Activated CD8-positive, alpha-beta memory T cell treated with anti-CD3 and anti-CD28 coated beads, Interleukin-2, amount 50 U/mL, for 1 hour (primary cell): ENCODE measurements around the gene GGTLC2.
"Not testable (repeated sequence)": the region's sequence is repeated elsewhere in the genome, so short reads cannot be mapped to it uniquely, and the experiment has no call there.

Experiments used
- DNase-seq: peaks from one replicate; pipeline ENCODE4 v3.0.0-alpha.2; 2020; ENCODE audit errors: extremely low read depth

Gene GGTLC2

DNA sequence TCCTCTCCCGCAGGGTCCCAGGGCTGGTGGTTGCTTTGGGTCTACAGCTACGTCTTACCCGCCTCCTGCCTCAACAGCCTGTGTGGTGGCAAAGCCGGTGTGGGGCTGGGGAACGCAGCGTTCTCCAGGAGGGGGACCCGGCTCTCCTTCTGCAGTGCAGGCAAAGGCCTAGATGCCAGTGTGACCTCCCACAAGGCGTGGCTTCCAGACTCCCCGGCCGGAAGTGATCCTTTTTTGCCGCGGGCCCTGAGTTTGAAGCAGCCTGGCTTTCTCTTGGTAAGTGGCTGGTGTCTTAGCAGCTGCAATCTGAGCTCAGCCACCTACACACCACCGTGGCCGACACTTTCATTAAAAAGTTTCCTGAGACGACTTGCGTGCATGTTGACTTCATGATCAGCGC, 6.1 kb upstream of the GGTLC2 start:
- DNase-seq = not testable (repeated sequence)

GRCh38 chr22:22642255-22642654, 2.2 kb upstream of the GGTLC2 start:
- DNase-seq = not testable (repeated sequence)

GRCh38 chr22:22645969-22646368, 1.6 kb downstream of the GGTLC2 start:
- not testable (repeated sequence) for DNase-seq

GRCh38 chr22:22647952-22648351, 3.5 kb downstream of the GGTLC2 start:
- DNase-seq = not testable (repeated sequence)

DNA sequence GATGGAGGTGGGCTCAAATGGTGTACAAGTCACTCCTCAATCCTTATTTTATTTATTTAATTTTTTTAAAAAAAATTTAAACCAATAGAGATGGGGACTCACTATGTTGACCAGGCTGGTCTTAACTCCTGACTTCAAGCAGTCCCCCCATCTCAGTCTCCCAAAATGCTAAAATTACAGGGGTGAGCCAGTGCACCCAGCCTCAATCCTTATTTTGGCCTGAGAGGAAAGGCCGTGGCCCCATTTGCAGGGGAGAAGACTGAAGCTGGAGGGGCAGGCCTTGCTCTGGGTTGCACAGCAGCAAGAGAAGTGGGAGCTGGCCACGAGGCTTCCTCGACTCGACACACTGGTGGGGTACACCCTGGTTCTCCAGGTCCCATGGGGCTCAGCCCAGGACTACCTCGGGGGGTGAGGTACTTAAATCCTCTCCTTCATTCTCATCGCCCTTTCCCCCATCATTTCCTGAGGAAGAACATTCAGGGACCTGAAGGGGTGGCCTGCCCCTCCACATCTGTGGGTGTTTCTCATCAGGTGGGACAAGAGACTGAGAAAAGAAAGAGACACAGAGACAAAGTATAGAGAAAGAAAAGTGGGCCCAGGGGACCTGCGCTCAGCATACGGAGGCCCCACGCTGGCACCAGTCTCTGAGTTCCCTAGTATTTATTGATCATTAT, 4.6 kb downstream of the GGTLC2 start:
- not testable (repeated sequence) for DNase-seq

DNA sequence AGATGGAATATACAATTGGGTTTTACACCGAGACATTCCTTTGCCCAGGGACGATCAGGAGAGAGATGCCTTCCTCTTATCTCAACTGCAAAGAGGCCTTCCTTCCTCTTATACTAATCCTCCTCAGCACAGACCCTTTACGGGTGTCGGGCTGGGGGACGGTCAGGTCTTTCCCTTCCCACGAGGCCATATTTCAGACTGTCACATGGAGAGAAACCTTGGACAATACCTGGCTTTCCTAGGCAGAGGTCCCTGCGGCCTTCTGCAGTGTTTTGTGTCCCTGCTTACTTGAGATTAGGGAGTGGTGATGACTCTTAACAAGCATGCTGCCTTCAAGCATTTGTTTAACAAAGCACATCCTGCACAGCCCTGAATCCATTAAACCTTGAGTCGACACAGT, 5.3 kb downstream of the GGTLC2 start:
- DNase-seq = not testable (repeated sequence)

GRCh38 chr22:22650398-22650797, 6.0 kb downstream of the GGTLC2 start:
- not testable (repeated sequence) for DNase-seq

DNA sequence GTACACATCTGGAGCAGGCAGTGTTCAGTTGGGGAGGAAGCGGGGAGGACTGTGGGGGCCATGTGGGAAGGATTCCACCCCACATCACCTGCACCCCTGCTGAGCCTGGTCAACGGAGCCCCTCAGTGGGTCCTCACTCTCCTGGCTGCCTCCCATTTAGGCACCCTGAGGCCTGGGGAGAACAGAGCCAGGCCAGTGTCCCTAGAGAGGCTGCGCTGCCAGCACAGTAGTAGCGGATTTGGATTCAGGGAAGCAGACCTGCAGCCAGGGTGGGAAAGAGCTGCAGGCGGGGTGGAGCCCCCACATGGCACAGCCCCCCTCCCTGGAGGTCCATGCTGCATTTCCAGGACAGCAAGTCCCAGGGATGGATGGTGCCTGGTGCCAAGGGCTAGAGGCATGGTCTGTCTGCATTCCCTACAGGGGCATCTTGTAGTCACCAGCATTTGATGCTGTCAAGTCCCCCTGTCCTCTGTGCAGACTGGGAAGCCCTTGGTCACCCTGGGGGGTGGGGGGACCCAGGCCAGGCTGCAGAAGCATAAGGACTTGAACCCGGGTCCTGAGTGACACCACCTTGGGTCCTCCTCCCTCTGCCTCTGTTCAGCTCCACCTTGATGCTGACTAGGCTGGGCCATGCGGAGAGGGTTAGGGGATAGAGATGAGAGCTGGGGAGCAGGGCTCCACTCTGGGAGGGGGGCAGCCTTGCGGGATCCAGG, 6.5 kb downstream of the GGTLC2 start:
- not testable (repeated sequence) for DNase-seq

DNA sequence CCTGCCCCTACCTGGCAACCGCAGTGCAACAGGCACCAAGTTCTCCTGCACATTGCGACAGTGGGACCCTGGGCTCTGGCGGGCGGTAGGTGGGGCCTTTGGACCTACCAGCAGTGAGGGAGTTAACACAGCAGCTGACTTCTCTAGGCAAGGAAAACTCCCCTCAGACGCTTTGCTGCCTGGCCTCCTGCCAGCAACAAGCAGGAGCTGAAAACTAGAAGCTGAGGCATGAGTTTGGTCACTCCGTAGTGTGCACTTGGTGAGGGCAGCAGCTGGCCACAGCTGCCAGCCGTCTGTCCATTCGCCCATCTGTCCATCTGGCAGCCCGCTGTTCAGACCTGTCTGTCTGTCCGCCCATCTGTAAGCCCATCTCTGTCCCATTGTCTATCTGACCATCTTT, 7.2 kb downstream of the GGTLC2 start:
- DNase-seq = not testable (repeated sequence)

DNA sequence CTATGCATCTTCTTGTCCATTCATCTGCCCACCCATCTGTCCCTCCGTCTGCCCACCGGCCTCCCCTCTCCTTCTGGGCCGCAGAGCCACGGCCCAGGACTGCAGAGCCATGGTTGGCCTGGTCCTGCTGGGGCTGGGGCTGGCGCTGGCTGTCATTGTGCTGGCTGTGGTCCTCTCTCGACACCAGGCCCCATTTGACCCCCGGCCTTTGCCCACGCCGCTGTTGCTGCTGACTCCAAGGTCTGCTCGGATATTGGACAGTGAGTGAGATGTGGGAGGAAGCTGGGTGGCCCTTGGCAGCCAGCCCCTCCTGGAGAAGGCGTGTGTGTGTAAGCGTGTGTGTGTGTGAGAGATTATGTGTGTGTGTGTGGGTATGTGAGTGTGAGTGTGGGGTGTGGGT, 7.7 kb downstream of the GGTLC2 start:
- not testable (repeated sequence) for DNase-seq

- DNase-seq = not testable (repeated sequence)
Measured at GRCh38 chr22:22652573-22652972, 8.2 kb downstream of the GGTLC2 start.

GRCh38 chr22:22653677-22654381, 9.4 kb downstream of the GGTLC2 start:
- DNase-seq = not testable (repeated sequence)

DNA sequence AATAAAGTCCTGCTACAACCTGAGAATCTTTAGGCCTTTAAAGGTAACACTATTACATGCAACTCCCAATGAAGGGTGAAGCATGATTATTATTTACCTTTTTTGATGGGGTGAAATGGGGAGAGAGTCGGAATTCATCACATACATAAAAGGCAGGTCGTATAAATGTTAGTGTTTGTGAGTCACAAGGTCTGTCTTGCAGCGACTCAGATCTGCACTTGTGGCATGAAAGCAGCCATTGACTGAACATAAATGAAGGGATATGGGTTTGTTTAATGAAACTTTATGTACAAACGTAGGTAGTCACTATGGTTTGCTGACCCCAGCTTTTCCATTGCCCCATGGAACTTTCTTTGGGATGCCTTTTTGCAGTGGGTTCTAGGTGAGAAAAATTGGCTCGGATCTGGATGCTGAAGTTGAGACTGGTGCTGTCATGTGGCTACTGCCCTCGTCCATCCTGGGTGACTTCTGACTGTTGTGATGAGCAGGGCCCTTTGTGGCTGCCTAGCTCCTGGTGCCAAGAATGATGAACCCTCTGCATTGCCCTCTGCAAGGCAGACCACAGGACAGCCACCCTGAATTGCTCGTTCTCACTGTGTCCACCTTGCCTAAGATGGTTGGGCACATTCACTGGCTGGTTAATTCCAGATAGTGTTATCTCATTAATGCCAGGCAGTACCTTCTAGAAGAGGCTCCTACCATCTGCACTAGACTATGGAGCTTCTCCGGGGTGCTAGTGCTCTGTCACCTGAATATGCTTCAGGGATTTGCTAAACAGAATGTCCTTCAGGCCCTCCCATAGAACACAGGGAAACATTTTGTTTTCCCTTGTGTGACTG, 11.3 kb downstream of the GGTLC2 start:
- no peak for DNase-seq

DNA sequence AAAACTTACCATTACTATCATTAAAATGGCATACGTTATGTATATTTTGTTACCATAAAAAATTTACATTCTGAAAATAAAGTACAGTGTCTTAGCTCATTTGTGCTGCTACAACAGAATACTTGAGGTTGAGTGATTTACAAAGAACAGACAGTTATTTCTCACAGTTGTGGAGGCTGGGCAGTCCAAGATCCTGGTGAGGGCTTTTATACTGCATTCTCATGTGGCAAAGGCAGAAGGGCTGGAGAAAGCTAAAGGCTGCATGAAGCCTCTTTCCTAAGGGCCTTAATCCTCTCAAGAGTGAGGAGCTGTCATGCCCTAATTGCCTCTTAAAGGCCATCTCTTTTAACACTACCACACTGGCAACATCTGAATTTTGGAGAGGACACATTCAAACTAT, 13.3 kb downstream of the GGTLC2 start:
- DNase-seq = no peak

DNA sequence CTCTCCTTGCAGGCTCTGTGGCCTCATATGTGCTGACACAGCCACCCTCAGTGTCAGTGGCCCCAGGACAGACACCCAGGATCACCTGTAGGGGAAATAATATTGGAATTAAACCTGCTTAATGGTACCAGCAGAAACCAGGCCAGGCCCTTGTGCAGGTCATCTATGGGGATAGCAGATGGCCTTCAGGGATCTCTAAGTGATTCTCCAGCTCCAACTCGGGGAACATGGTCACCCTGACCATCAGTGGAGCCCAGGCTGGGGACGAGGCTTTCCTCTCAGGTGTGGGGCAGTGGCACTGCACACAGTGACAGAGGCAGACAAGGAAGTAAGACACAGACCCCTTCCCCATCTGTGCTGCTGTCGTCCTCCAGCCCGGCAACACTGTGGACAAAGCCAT, 16.9 kb downstream of the GGTLC2 start:
- DNase-seq = no peak

DNA sequence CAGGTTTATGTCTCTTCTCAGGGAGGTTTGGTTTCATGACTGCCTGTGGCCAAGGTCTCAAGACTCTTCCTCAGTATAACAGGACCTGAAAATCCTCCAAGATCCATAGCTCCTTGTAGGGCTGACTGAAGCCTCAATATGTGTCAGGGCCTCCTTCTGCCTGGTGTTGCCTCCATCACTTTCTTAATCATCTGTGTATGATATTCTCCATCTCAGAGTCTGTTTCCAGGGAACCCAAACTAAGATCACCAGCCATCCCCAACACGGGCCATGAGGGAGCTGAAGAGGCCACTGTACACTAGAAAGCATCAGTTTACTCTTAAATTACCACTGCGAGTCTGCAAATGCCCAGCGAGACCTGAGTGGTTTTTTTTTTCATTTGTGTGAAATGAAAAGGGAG, 17.7 kb downstream of the GGTLC2 start:
- DNase-seq = no peak

DNA sequence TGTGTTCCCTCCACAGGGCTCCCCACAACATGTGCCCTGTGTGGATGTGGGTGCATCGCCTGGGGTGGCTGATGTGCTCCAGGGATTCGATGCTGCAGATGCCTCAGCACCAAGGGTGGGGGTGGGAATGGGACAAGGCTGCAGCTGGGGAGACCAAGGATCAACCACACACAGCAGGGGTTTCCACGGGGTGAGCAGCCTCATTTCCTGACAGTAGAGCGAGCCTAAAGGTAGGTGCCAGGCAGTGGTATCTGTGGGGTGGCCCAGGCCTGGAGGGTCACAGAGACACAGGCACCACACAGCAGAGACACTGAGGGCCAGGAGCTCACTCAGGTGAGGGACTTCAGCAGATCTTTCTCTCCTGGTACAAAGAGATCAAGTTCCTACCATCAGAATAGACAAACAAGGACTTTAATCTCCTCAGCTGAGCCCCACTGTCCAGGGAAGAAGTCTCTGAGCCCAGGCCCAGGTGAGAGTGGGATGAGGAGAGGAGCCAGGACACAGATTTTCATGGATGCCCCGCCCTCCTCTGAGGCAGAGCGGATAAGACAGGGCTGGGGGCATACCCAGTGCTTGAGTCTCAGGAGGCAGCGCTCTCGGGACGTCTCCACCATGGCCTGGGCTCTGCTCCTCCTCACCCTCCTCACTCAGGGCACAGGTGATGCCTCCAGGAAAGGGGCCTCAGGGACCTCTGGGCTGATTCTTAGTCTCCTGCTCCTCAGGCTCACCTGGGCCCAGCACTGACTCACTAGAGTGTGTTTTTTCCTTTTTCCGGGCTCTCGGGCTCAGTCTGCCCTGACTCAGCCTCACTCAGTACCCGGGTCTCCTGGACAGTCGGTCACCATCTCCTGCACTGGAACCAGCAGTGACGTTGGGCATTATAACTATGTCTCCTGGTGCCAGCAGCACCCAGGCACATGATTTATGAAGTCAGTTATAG, 19.7 kb downstream of the GGTLC2 start:
- DNase-seq = no peak

DNA sequence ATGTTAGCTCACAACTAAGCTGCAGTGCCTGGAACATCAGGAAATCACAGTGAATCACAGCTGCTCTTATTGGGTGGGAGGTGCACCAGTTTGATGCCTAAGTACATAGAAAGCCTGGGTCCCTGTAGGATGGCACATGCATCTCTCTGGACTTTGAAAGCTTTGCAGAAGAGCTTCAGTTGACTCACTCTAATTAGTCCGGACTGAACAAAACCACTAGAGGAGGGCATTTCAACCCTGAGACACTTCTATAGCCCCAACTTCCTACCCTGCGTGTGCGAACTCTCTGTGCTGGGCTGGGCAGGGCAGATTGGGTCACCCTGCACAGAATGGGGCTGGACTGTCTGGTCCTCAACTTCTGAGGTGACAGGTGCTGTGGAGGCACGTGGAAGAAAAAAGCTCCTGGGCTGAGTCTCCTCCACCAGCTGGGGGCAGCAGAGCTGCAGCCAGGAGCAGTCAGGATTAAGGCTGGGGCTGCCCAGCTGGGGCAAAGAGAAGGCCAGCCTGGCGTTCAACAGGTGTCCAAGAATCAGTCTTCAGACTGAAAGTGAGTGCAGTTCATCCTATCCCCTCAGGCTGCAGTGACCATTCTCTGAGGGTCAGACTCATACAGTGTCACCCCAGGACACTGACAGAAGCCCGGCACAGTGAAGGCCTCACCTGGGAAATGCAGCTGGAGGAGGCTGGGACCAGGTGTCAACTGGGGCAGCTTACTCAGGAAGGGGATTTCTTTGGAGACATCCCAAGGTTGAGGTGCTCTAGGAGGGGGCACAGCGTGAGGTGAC, 22.1 kb downstream of the GGTLC2 start:
- no peak for DNase-seq

- no peak for DNase-seq
Measured at GRCh38 chr22:22667966-22668880, 23.8 kb downstream of the GGTLC2 start.
